BLaER1 treated with 17β-estradiol and CSF1 and Interleukin-3, amounts not matched to agents 10 nM and 100 nM (cell line): Measurements from ENCODE around the gene ZSWIM2.
"Not testable (repeated sequence)": the region's sequence is repeated elsewhere in the genome, so short reads cannot be mapped to it uniquely, and the experiment has no call there.

Experiments
- H3K27ac ChIP-seq, 11 experiments: shearing (Covaris generic); formaldehyde crosslinking; 2 replicates each; pipeline ENCODE4 v1.8.1; 2022
- H3K27me3 ChIP-seq, 11 experiments: shearing (Covaris generic); formaldehyde crosslinking; 2 replicates each; pipeline ENCODE4 v1.8.1; 2022
- H3K36me3 ChIP-seq, 11 experiments: shearing (Covaris generic); formaldehyde crosslinking; 2 replicates each; pipeline ENCODE4 v1.8.1; 2022
- H3K4me1 ChIP-seq, 10 experiments: shearing (Covaris generic); formaldehyde crosslinking; 2 replicates each; pipeline ENCODE4 v1.8.1; 2022
- H3K4me2 ChIP-seq, 11 experiments: shearing (Covaris generic); formaldehyde crosslinking; 2 replicates each; pipeline ENCODE4 v1.8.1; 2022
- H3K4me3 ChIP-seq, 10 experiments: shearing (Covaris generic); formaldehyde crosslinking; 2 replicates each; pipeline ENCODE4 v1.8.1; 2022
- H3K9ac ChIP-seq, 11 experiments: shearing (Covaris generic); formaldehyde crosslinking; 2 replicates each; pipeline ENCODE4 v1.8.1; 2022
- H3K9me3 ChIP-seq, 11 experiments: shearing (Covaris generic); formaldehyde crosslinking; replicated peaks in 1 of 11; 2 replicates each; pipeline ENCODE4 v1.8.1; 2022
- H4K20me1 ChIP-seq, 11 experiments: shearing (Covaris generic); formaldehyde crosslinking; 2 replicates each; pipeline ENCODE4 v1.8.1; 2022
- Cebpa-rat ChIP-seq, 11 experiments: shearing (Covaris generic); IDR thresholded peaks; 2 replicates each; pipeline ENCODE4 v1.8.1; 2022

Gene ZSWIM2

DNA sequence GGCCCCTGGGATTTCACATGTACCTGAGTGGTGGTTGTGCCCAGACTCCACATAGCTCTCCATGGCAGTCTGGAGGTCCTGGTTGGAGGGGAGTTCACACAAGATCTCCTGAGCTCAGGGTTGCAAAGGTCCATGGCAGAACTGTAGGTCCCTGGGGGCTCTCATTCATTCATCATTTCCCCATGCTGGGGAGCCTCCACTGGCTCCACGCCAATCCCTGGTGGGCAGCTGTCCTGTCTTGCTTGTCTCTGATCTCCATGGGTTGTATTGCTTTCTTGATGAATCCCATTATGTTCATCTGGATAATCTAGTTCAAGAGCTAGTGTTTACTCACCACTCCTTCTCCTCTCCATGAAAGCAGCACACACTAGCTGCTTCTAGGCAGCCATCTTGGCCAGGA lies 42.4 kb downstream of the ZSWIM2 start:
- Histone ChIP-seq H3K4me2 (no peak overlapping the region), H3K27me3 (no peaks in the 10 kb centered on the region), H3K4me3 (no peak overlapping the region), H3K9ac (no peak overlapping the region), H3K9me3 (peaks cover 8 to 19% (median 12%) of the 10 kb centered on the region in 11 experiments; a peak in 15 of 22 replicates), H4K20me1 (no peaks in the 10 kb centered on the region), H3K4me1 (no peaks in the 10 kb centered on the region), H3K27ac (no peak overlapping the region), H3K36me3 (no peaks in the 10 kb centered on the region)
- TF ChIP-seq Cebpa-rat (IDR thresholded peaks at IDR 0.05), result no peak

DNA sequence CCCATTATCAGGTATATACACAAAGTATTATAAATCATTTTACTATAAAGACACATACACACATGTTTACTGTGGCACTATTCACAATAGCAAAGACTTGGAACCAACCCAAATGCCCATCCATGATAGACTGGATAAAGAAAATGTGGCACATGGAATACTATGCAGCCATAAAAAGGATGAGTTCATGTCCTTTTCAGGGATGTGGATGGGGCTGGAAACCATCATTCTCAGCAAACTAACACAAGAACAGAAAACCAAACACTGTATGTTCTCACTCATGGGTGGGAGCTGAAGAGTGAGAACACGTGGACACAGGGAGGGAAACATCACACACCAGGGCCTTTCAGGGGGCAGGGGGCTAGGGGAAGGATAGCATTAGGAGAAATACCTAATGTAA lies 50.4 kb downstream of the ZSWIM2 start:
- H3K4me3 ChIP-seq, H3K9ac ChIP-seq, H3K4me2 ChIP-seq, H3K27ac ChIP-seq, H3K4me1 ChIP-seq, H4K20me1 ChIP-seq, H3K27me3 ChIP-seq, H3K36me3 ChIP-seq: not testable (repeated sequence)
- H3K9me3 ChIP-seq, result peaks cover under 1 to 12% (median 7%) of the 10 kb centered on the region in 11 experiments; a peak in 12 of 22 replicates

DNA sequence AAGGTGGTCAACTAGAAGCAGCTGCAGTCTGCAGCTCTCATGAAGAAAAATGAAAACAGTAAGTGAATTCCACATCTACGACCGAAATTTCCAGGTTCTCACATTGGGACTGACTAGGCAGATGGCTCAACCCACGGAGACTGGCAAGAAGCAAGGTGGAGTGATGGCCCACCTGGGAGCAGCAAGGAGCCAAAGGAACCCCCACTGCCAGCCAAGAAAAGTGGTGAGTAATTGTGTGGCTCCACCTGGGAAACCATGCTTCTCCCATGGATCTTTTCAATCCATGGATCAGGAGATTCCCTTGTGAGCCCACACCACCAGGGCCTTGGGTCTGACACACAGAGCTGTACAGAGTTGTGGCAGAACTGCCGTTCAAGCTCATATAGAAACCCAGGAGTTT lies 64.0 kb downstream of the ZSWIM2 start:
- Histone ChIP-seq H3K36me3 (no peaks in the 10 kb centered on the region), H3K9me3 (peaks cover 0 to 20% (median 10%) of the 10 kb centered on the region in 11 experiments; a peak in 18 of 22 replicates), H3K4me3 (no peak overlapping the region), H3K27ac (no peak overlapping the region), H4K20me1 (no peaks in the 10 kb centered on the region), H3K9ac (no peak overlapping the region), H3K4me2 (no peak overlapping the region), H3K4me1 (no peaks in the 10 kb centered on the region), H3K27me3 (no peaks in the 10 kb centered on the region)
- TF ChIP-seq Cebpa-rat (IDR thresholded peaks at IDR 0.05), result no peak

DNA sequence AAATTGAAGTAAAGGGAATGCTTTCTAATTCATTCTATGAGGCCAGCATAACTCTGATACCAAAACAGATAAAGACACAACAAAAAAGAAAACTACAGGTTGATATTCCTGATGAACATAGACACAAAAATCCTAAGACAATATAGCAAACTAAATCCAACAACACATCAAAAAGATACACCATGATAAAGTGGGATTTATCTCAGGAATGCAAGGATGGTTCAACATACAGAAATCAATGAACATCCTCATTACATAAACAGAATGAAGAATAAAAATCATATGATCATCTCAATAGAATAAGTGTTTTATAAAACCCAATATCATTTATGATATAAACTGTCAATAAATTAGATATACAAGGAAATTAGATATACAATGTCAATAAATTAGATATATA lies 65.7 kb downstream of the ZSWIM2 start:
- no peak for TF ChIP-seq Cebpa-rat (IDR thresholded peaks at IDR 0.05)
- Histone ChIP-seq H3K9ac (no peak overlapping the region), H3K36me3 (no peaks in the 10 kb centered on the region), H3K4me2 (no peak overlapping the region), H3K27me3 (no peaks in the 10 kb centered on the region), H3K27ac (no peak overlapping the region), H4K20me1 (no peaks in the 10 kb centered on the region), H3K4me3 (no peak overlapping the region), H3K4me1 (no peaks in the 10 kb centered on the region), H3K9me3 (peaks cover 0 to 20% (median 10%) of the 10 kb centered on the region in 11 experiments; a peak in 18 of 22 replicates)

DNA sequence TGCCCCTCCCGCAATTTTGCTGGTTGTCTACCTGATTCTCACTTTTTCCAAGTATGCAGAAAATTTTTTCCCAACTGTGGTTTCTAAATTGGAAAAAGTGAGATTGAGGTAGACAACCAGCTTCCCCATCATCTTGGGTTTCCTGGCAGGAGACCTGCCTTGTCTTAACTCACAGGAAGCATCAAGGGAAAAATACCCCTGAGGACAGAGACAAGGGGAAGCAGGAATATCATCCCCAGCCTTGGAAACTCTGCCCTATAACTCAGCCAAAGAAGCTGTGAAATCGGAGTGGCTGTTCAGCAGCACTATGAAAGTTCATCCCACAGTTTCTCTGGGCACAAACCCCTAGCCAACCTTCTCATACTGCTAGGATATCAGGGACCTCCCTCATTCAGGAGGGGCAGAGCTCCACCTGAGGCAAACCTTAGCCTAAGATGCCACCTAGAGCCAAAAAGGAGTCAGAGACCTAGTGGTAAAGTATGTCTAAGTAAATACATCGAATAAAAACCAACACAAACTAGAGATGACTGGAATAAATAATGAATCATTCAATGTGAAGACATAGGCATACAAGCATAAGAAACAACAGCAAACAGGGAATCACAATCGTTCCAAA lies 68.2 kb downstream of the ZSWIM2 start:
- Histone ChIP-seq H3K4me1 (no peaks in the 10 kb centered on the region), H4K20me1 (no peaks in the 10 kb centered on the region), H3K9ac (no peak overlapping the region), H3K36me3 (no peaks in the 10 kb centered on the region), H3K9me3 (peaks cover 0 to 20% (median 10%) of the 10 kb centered on the region in 11 experiments; a peak in 18 of 22 replicates), H3K27ac (no peak overlapping the region), H3K4me3 (no peak overlapping the region), H3K4me2 (no peak overlapping the region), H3K27me3 (no peaks in the 10 kb centered on the region)
- no peak for TF ChIP-seq Cebpa-rat (IDR thresholded peaks at IDR 0.05)
